HG03139 (cell line): ENCODE results near the gene ZNF618.
"Not testable (repeated sequence)": the region's sequence is repeated elsewhere in the genome, so short reads cannot be mapped to it uniquely, and the experiment has no call there.

Experiments used
- ATAC-seq: cut with Tn5 transposase; IDR thresholded peaks from one replicate; pipeline ENCODE4 v1.9.1; 2021; ENCODE audit not compliant: unreplicated experiment

ZNF618 gene

GRCh38 chr9:114035221-114035844, 159.2 kb downstream of the ZNF618 start:
- ATAC-seq = no peak

DNA sequence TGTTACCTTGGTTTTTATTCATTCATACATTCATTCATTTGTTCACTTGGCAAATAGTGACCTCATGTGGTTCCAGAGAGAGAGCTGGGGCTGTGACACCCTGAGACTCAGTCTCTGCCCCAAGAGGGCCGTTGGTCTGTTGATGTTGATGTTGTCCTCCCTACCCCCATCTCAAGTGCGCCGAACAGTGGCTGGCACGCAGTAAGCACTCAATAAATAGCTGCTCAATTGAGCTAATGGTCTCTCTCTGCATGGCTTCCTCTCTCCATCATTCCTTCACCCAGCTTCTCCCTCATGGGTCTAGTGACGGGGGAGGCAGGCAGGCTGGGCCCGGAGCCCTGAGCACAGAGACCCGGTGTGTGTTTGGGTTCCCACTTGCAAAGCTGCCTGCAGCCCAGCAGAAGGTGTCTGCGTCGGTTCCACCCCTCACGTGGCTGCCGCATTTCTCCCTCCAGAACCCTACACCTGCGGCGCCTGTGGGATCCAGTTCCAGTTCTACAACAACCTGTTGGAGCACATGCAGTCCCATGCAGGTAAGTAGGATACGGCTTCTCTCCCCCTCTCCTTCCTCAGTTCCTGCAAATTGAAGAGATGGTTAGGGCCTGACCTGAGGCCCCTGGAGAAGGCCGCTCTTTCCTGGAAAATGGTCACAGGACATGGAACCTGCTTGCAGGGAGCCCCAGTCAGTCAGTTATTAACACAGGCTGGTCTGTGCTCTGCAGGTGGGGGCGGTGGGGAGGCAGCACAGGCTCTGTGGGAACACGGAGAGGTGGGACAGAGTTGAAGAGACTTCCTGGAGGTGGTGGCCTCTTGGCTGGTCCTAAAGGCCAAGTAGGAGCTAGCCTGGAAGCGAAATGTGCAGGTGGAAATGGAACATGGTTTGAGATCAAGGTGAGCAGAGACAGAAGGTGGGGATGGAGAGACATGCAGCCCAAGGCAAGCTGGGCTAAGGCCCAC, 160.0 kb downstream of the ZNF618 start:
- no peak for ATAC-seq

DNA sequence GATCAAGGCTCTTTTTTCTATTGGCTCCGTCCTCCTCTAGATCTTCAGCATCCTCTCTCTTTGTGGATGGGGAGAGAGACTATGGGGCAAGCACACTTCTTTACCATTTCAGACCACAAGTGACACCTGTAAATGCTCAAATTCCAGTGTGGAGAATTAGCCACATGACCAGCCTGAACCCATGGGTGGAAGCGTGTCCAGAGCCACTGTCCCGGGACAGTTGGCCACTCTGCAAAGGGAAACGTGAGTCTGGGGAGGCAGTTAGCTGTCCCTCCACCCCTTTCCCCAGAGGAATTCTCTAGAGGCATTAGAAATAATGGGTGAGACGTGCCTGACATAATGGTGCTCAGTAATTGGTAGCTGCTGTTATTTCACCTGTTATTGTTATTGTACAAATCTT, 161.1 kb downstream of the ZNF618 start:
- ATAC-seq = no peak

- no peak for ATAC-seq
These were observed 162.0 kb downstream of the ZNF618 start for GRCh38 chr9:114037961-114038723.

DNA sequence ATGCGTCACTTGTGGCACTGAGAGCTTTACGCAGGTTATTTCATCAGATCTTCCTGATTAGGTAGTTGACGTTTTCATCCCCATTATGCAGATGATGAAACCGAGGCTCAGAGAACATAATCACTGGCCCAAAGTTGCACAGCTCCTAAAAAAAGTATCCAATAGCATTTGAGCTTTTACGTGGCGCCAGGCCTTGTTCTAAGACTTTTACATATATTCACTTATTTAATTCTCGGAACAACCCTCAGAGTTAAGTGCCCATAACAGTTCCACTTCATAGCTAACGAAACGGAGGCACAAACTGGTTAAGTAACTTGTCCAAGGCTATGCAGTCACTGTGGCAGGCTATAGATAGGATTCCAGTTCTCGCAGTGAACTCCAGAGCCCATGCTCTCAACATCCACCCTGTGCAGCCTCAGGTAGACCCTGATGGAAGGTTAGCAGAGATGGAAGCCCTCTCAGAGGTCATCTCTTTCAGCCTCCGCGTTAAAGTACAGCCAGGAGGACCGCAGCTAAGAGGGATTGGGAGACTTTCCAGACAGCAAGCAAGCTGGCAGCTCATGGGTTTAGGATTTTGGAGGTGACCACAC, 162.7 kb downstream of the ZNF618 start:
- ATAC-seq = no peak

DNA sequence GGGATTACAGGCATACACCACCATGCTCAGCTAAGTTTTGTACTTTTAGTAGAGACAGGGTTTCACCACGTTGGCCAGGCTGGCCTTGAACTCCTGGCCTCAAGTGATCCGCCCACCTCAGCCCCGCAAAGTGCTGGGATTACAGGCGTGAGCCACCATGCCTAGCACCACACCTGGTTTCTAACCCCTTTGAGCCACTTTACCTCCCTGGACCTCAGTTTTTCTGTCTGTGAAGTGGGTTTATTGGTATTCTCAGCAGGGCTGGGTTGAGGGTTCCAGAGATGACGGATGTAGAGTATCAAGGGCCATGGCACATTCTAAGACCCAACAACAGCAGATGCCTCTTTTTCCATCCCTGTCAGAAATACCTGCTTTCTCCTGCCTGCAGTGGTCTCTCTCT, 163.4 kb downstream of the ZNF618 start:
- no peak for ATAC-seq

GRCh38 chr9:114043660-114044059, 167.6 kb downstream of the ZNF618 start:
- ATAC-seq = not testable (repeated sequence)

- ATAC-seq = no peak
These were observed 170.2 kb downstream of the ZNF618 start for GRCh38 chr9:114046237-114046755.

GRCh38 chr9:114046875-114047274, 170.8 kb downstream of the ZNF618 start:
- no peak for ATAC-seq

DNA sequence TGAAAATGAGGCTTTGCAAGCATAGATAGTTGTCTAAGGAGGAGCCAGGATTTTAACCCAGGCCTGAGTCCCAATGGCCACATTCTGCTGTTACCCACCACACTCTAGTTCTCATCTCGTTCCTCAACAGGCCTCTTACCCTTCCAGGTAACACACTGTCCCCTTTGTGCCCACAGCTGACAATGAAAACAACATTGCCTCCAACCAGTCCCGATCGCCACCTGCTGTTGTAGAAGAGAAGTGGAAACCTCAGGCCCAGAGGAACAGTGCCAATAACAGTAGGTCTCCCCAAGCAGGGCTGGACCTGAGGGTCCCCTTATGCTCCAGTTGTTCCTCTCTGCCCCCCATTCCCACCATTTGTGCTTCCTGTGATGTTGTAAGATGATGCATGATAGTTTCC, 171.6 kb downstream of the ZNF618 start:
- no peak for ATAC-seq

DNA sequence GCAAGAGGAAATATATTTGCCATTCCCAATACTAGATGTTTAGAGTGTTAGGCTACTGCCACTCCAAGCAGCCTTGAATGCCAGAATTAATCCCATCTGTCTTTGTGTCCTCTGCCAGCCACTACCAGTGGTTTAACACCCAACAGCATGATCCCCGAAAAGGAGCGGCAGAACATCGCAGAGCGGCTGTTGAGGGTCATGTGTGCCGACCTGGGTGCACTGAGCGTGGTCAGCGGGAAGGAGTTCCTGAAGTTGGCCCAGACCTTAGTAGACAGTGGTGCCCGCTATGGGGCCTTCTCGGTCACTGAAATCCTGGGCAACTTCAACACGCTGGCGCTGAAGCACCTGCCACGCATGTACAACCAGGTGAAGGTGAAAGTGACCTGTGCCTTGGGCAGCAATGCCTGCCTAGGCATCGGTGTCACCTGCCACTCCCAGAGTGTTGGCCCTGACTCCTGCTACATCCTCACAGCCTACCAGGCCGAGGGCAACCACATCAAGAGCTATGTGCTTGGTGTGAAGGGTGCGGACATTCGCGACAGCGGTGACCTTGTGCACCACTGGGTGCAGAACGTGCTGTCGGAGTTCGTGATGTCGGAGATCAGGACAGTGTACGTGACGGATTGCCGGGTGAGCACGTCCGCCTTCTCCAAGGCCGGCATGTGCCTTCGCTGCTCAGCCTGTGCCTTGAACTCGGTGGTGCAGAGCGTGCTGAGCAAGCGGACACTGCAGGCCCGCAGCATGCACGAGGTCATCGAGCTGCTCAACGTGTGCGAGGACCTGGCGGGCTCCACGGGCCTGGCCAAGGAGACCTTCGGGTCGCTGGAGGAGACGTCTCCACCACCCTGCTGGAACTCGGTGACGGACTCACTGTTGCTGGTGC, 172.7 kb downstream of the ZNF618 start:
- ATAC-seq = no peak

DNA sequence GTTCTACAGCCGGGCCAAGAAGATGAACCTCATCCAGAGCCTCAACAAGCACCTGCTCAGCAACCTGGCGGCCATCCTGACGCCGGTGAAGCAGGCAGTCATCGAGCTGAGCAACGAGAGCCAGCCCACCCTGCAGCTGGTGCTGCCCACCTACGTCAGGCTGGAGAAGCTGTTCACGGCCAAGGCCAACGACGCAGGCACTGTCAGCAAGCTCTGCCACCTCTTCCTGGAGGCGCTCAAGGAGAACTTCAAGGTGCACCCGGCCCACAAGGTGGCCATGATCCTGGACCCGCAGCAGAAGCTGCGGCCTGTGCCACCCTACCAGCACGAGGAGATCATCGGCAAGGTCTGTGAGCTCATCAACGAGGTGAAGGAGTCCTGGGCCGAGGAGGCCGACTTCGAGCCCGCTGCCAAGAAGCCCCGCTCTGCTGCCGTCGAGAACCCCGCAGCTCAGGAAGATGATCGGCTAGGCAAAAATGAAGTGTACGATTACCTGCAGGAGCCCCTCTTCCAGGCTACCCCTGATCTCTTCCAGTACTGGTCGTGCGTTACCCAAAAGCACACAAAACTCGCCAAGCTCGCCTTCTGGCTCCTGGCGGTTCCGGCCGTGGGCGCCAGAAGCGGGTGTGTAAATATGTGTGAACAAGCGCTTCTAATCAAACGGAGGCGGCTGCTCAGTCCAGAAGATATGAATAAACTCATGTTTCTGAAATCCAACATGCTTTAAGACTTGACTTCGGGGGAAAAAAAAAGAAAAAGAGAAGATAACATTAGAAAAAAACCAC, 173.5 kb downstream of the ZNF618 start:
- no peak for ATAC-seq

GRCh38 chr9:114050226-114050568, 174.1 kb downstream of the ZNF618 start:
- ATAC-seq = no peak

GRCh38 chr9:114050646-114051045, 174.5 kb downstream of the ZNF618 start:
- no peak for ATAC-seq

GRCh38 chr9:114051281-114051680, 175.2 kb downstream of the ZNF618 start:
- no peak for ATAC-seq

DNA sequence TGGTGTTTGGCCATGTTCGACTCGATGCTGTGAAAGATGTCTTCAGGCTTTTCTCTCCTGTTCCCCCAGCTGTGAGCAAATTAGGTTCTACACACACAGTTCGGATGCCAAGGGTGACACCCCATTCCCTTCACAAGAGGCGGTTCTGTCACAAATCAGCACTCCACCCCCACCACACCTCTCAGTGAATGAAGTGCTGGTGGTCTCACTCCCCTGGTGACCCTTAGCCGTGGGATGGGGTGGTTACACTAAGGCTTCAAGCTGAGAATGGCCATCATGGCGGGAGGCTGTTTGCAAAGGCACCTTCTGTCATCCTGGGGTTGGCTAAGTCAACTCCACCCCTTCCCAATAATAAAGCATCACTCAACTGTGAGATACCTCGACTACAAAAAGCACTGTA, 175.6 kb downstream of the ZNF618 start:
- ATAC-seq = no peak

- ATAC-seq = no peak
These were observed 177.3 kb downstream of the ZNF618 start for GRCh38 chr9:114053246-114054005.

DNA sequence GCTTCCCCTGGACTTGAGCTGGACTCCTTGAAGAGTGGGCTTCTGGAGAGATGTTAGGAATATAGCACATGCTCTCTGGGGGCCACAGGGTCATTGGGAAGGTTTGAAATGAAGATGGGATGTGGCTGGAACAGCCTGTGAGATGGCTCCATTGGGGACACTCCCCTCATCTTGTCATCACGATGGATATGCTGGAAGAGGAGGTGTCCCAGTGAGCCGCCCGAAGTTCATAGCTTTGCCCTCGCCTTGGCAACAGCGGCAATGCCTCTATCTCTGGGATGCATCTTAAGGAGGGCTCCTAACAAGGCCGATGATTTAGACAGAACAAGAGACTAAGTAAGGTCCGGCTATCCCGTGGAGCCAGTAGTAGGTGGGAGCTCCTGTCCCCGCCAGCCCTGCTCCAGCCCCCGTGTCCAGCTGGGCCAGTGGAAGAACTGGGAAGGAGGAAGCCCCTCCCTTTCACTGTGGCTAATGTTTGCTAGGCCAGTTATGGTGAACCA, 178.1 kb downstream of the ZNF618 start:
- ATAC-seq = no peak
